DND-41 (cell line): Measurements from ENCODE around the gene EXOC4.

ENCODE experiments used
- ATAC-seq: fragments of 200-7000 bp; cut with Tn5 transposase; 3 replicates; pipeline ENCODE4 v1.9.1; 2021; ENCODE audit warnings: low read depth; ENCODE audit not compliant: insufficient read depth
- DNase-seq: peaks from one replicate; pipeline ENCODE4 v3.0.0-alpha.2; 2020
- H2AFZ ChIP-seq: 2 replicates; pipeline ENCODE4 v1.6.0; 2012; ENCODE audit warnings: low read depth, low read length
- H3K27ac ChIP-seq: 2 replicates; pipeline ENCODE4 v1.5.1; 2012; ENCODE audit warnings: low read length, inconsistent platforms
- H3K27me3 ChIP-seq: fragments of 200-600 bp; sonication (generic); 2 replicates; pipeline ENCODE4 v1.6.0; 2012; ENCODE audit warnings: low read length, mild to moderate bottlenecking, inconsistent platforms; ENCODE audit not compliant: insufficient read depth, poor library complexity
- H3K36me3 ChIP-seq: 2 replicates; pipeline ENCODE4 v1.5.1; 2012; ENCODE audit warnings: low read length, inconsistent platforms; ENCODE audit not compliant: insufficient read depth
- H3K4me1 ChIP-seq: 2 replicates; pipeline ENCODE4 v1.5.1; 2012; ENCODE audit warnings: mild to moderate bottlenecking, low read length; ENCODE audit not compliant: insufficient read depth
- H3K4me2 ChIP-seq: 2 replicates; pipeline ENCODE4 v1.6.0; 2012; ENCODE audit warnings: mild to moderate bottlenecking, moderate library complexity, low read length, inconsistent platforms; ENCODE audit not compliant: insufficient read depth
- H3K4me3 ChIP-seq, 2 experiments: fragments of 200-600 bp in 1 of 2; shearing (Covaris generic) in 1 of 2; 2 replicates each; pipeline ENCODE4 v1.5.1; 2012 to 2016; ENCODE audit warnings: inconsistent platforms in 2 of 2, low read length in 2 of 2, mild to moderate bottlenecking in 2 of 2, low read depth in 1 of 2, moderate library complexity in 1 of 2
- H3K79me2 ChIP-seq: 2 replicates; pipeline ENCODE4 v1.6.0; 2012; ENCODE audit warnings: low read length, inconsistent platforms; ENCODE audit not compliant: insufficient read depth
- H3K9ac ChIP-seq: 2 replicates; pipeline ENCODE4 v1.6.0; 2012; ENCODE audit warnings: low read depth, mild to moderate bottlenecking, inconsistent platforms, low read length, moderate library complexity
- H3K9me3 ChIP-seq: 2 replicates; pipeline ENCODE4 v1.5.1; 2012; ENCODE audit warnings: low read length, moderate library complexity, mild to moderate bottlenecking, inconsistent platforms; ENCODE audit not compliant: insufficient read depth, severe bottlenecking
- H4K20me1 ChIP-seq: 2 replicates; pipeline ENCODE4 v1.6.0; 2012; ENCODE audit warnings: low read length; ENCODE audit not compliant: insufficient read depth
- CTCF ChIP-seq: IDR thresholded peaks from 2 replicates; pipeline ENCODE4 v1.5.1; 2012; ENCODE audit warnings: borderline replicate concordance, low read length, moderate library complexity, mild to moderate bottlenecking; ENCODE audit not compliant: poor library complexity, severe bottlenecking; ENCODE audit errors: extremely low read depth
- EZH2 ChIP-seq: IDR thresholded peaks from 3 replicates; pipeline ENCODE4 v1.6.1; 2012; ENCODE audit warnings: borderline replicate concordance, low read depth, mild to moderate bottlenecking, moderate library complexity, low read length, inconsistent platforms; ENCODE audit not compliant: severe bottlenecking

Gene EXOC4

GRCh38 chr7:133796782-133797745 lies 544.2 kb downstream of the EXOC4 start:
- Histone ChIP-seq H3K27ac (no peak overlapping the region), H3K9ac (no peak overlapping the region), H3K4me2 (no peak overlapping the region), H3K27me3 (no peaks in the 10 kb centered on the region), H3K36me3 (no peaks in the 10 kb centered on the region), H3K4me3 (no peak overlapping the region), H3K79me2 (no peaks in the 10 kb centered on the region), H4K20me1 (no peaks in the 10 kb centered on the region), H3K9me3 (no peaks in the 10 kb centered on the region), H3K4me1 (no peaks in the 10 kb centered on the region), H2AFZ (no peak overlapping the region)
- TF ChIP-seq CTCF (no peak), EZH2 (no peak)
- DNase-seq (no peak), ATAC-seq (no peak)

- Histone ChIP-seq H2AFZ (no peak overlapping the region), H4K20me1 (no peaks in the 10 kb centered on the region), H3K9me3 (no peaks in the 10 kb centered on the region), H3K27me3 (no peaks in the 10 kb centered on the region), H3K9ac (no peak overlapping the region), H3K4me3 (no peak overlapping the region), H3K36me3 (no peaks in the 10 kb centered on the region), H3K4me2 (no peak overlapping the region), H3K79me2 (no peaks in the 10 kb centered on the region), H3K27ac (no peak overlapping the region), H3K4me1 (no peaks in the 10 kb centered on the region)
- no peak for TF ChIP-seq EZH2
- ATAC-seq = no peak
- no peak for DNase-seq
These were observed 545.1 kb downstream of the EXOC4 start for GRCh38 chr7:133797818-133798520.

GRCh38 chr7:133801341-133801740 lies 548.5 kb downstream of the EXOC4 start:
- Histone ChIP-seq H3K36me3 (no peaks in the 10 kb centered on the region), H4K20me1 (no peaks in the 10 kb centered on the region), H3K79me2 (no peaks in the 10 kb centered on the region), H2AFZ (no peak overlapping the region), H3K27me3 (no peaks in the 10 kb centered on the region), H3K4me1 (no peaks in the 10 kb centered on the region), H3K4me2 (no peak overlapping the region), H3K27ac (no peak overlapping the region), H3K9me3 (no peaks in the 10 kb centered on the region), H3K4me3 (no peak overlapping the region), H3K9ac (no peak overlapping the region)
- no peak for DNase-seq
- TF ChIP-seq CTCF = no peak
- no peak for TF ChIP-seq EZH2
- no peak for ATAC-seq

- DNase-seq (no peak), ATAC-seq (no peak)
- no peak overlapping the region for H3K4me3 ChIP-seq
- no peak overlapping the region for H2AFZ ChIP-seq
- H3K36me3 ChIP-seq = no peaks in the 10 kb centered on the region
- TF ChIP-seq CTCF (no peak), EZH2 (no peak)
- H3K9me3 ChIP-seq = no peaks in the 10 kb centered on the region
- H3K79me2 ChIP-seq = no peaks in the 10 kb centered on the region
- H3K4me1 ChIP-seq = no peaks in the 10 kb centered on the region
- no peaks in the 10 kb centered on the region for H4K20me1 ChIP-seq
- H3K27me3 ChIP-seq = no peaks in the 10 kb centered on the region
- no peak overlapping the region for H3K27ac ChIP-seq
- H3K9ac ChIP-seq = no peak overlapping the region
- no peak overlapping the region for H3K4me2 ChIP-seq
These were observed 551.2 kb downstream of the EXOC4 start for GRCh38 chr7:133804127-133804526.
